NCI-H69 (cell line): ENCODE results near the gene ARHGAP26.

Experiments
- DNase-seq: peaks from one replicate; lab custom pipeline; 2025; lab: John Stamatoyannopoulos, UW

ARHGAP26 gene

GRCh38 chr5:143061161-143061945, 291.2 kb downstream of the ARHGAP26 start:
- no peak for DNase-seq

GRCh38 chr5:143062379-143062778, 292.2 kb downstream of the ARHGAP26 start:
- no peak for DNase-seq

GRCh38 chr5:143063175-143063970, 293.2 kb downstream of the ARHGAP26 start:
- DNase-seq, result no peak

GRCh38 chr5:143064218-143064641, 294.1 kb downstream of the ARHGAP26 start:
- DNase-seq, result no peak

DNA sequence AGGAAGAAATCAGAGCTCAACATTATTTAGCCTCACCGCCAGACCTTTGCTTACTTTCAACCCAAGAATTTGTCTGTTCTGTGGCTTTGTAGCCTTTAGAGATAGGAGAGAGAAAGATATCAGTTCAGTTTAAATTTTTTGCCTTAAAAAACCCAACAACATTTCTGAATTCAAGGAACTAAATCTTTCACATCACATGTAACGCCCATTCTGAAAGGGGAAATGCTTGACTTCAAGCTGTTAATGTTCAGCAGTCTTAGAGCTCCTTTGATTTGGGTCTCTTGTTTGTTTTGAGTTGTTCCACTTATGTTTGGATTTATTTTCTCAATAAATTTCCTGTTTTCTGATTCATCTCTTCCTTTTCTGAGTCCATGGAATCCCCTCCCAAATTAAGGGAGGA, 294.5 kb downstream of the ARHGAP26 start:
- no peak for DNase-seq

GRCh38 chr5:143065185-143065965, 295.2 kb downstream of the ARHGAP26 start:
- no peak for DNase-seq

- DNase-seq, result no peak
Measured at GRCh38 chr5:143065996-143066522, 295.9 kb downstream of the ARHGAP26 start.

- peak; percentile 59 for DNase-seq
Measured at GRCh38 chr5:143066556-143067281, 296.5 kb downstream of the ARHGAP26 start.

DNA sequence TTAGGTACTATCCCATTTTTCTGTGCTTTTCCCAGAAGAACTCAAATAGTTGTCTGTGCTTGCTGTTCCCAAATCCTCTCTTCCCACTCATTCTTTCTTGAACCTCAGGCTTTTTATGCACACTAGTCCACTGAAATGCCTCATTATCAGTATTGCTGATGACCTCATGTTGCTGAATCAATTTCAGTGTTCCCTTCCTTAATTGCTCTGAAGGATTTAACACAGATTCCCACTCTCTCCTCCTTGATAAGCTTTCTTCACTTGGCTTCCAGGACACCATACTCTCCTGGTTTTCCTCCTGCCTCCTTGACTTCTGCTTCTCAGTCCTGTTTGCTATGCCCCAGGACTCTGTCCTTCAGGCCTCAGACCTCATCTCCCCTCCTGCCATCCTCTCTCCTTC, 298.5 kb downstream of the ARHGAP26 start:
- no peak for DNase-seq

DNA sequence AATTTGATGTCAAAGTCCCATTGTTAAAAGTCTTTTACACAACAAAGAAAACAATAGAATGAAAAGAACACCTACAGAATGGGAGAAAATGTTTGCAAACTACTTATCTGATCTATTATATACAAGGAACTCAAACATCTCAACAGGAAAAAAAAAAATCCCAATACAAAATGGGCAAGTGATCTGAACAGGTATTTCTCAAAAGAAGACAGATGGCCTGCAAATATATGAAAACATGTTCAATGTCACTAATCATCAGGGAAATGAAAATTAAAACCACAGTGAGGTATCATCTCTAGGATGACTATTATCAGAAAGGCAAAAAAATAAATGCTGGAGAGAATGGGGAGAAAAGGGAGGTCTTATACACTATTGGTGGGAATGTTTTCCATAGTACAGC, 301.8 kb downstream of the ARHGAP26 start:
- DNase-seq, result no peak

- DNase-seq, result no peak
Measured at GRCh38 chr5:143072734-143073133, 302.6 kb downstream of the ARHGAP26 start.

GRCh38 chr5:143073766-143074165, 303.6 kb downstream of the ARHGAP26 start:
- DNase-seq, result no peak

GRCh38 chr5:143074414-143074996, 304.3 kb downstream of the ARHGAP26 start:
- DNase-seq, result peak; percentile 58

- no peak for DNase-seq
Measured at GRCh38 chr5:143076377-143076776, 306.2 kb downstream of the ARHGAP26 start.

DNA sequence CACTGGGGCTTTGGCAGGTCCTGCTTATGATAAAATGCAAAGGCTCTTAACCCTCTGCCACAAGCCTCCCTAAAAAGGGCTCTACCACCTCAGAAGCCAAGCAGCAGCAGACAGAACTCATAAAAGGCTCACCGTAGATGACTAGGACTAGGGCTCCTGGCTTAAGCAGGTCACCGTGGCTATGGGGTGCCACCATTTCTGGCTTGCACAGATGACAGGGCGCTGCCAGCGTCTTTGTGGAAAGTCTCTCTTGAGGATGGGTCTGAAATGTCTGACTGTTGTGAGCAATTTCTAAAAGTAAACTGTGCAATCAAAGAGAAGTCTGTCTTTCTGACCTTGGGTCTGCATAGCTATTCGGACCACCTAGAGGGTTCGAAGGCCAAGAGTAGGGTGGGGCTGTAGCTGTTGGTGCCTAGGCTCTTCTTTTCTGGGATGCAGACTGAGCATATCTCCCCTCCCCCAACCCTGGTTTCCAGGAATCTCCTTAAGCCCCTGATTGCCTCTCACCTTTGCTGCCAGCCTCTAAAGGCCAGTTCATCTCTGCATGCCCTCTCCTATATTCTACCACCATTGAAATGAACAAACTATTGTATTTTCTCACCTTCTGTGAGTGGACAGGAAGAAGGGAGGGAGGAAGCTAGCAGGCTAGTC, 307.4 kb downstream of the ARHGAP26 start:
- no peak for DNase-seq

DNA sequence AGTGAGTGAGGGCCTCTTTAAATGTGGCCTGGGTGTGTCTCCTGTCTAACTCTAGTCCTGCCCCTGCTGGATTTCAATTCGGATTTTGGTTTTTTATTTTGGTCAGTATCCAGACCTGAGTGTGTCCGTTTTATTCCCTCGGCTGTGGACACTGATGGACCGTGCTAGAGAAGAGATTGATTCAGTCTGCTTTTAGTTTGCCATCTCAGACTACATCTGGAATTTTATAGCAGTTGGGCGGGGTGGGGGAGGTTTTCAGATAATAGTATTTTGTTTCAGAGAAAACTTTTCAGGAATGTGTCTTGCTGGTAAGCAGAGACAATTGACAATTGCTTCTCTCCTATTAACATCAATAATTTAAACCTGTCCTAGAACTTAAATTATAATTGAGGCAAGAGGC, 308.1 kb downstream of the ARHGAP26 start:
- DNase-seq, result no peak

DNA sequence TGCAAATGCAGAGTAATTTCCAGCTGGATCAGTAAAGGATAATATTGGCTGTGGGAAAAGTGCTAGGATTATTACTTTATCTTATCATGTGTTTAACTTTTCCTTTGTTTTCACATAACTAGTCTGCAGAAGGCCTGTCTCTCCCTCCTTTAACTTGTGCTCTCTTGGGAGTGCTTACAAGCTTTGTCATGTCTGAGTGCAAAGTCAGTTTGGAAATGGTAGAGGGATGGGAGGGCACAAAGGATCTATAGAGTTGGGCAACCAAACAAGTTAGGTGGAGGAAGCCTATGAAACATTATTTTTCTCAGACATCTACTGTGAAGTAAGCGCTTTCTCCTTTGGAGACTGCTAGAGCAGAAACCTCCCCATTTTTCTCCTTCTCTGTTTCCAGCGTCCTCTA, 308.8 kb downstream of the ARHGAP26 start:
- no peak for DNase-seq

DNA sequence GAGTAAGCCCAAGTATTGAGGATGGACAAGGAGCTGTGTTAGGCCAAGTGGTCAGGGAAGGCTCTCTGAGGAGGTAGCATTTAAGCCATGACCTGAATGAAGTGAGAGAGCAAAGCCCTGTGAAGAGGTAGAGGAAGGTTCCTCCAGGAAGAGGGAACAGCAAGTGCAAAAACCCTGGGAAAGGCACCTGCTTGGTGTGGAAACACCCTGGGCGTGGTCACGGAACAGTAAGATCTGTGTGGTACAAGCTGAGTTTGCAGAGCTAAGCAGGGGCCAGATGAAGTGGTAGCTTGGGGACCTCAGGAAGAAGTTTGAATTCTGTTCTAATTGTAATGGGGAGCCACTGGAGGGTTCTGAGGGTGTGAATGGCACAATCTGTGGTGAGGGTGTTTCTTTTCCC, 310.2 kb downstream of the ARHGAP26 start:
- DNase-seq, result no peak

GRCh38 chr5:143080982-143081381, 310.8 kb downstream of the ARHGAP26 start:
- DNase-seq, result no peak

DNA sequence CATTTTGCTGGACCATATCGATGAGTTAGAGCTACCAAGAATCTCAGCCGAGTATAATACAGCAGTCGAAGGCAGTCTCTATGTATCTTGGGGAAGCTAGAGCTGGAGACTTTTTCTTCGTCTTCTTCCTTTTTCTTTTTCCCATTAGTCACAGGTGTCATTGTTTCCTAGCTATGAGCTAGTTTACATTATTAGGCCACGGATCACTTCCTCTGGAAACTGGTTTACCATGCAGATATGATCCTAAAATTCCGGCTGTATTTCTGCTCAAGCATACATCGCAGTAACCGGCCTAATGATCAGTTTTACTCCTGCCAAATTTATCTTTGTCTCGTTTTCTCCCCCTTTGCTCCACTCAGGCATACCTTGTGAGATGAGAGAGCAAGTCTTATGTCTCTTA, 312.8 kb downstream of the ARHGAP26 start:
- no peak for DNase-seq

DNA sequence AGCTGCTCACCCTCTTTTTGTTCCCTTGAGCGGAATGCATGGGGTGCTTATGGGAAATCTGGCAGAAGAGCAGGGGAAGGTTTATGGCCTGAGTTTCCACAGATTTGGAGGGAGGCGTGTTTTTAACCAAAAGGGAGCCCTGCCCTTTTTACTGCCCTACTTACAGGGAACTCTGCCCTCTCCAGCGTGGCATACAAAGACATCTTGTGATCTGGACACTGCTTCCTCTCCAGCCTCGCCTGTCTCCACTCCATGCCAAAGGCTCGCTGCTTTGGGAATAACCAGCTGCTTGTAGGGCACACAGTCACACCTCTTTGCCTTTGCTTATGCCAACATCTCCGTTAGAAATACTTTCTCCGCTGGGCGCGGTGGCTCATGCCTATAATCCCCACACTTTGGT, 314.2 kb downstream of the ARHGAP26 start:
- no peak for DNase-seq
